SK-N-SH treated with all-trans-retinoic acid at 6 μM for 48 hours (cell line): ENCODE measurements around the gene CBLN3.
A peak's percentile ranks its signal among the peaks of the same experiment; 100 is the strongest.

ENCODE experiments used
- ATAC-seq: fragments of 200-7000 bp; cut with Tn5 transposase; 3 replicates; pipeline ENCODE4 v1.9.1; 2020; ENCODE audit warnings: mild to moderate bottlenecking, moderate library complexity
- ARNTL ChIP-seq: fragments of 450-650 bp; formaldehyde crosslinking; IDR thresholded peaks from 2 replicates; pipeline ENCODE4 v1.5.0; 2020; ENCODE audit warnings: low read depth, mild to moderate bottlenecking, moderate library complexity, borderline replicate concordance
- CREB5 ChIP-seq: fragments of 250-450 bp; sonication (Bioruptor Pico); IDR thresholded peaks from 2 replicates; pipeline ENCODE4 v1.5.1; 2020; ENCODE audit warnings: low read depth, mild to moderate bottlenecking, moderate library complexity
- CSDC2 ChIP-seq: fragments of 250-450 bp; sonication (Bioruptor Pico); IDR thresholded peaks from 2 replicates; pipeline ENCODE4 v1.5.0; 2020; ENCODE audit warnings: mild to moderate bottlenecking, moderate library complexity
- ESRRG ChIP-seq: fragments of 250-450 bp; sonication (Bioruptor Pico); IDR thresholded peaks from 2 replicates; pipeline ENCODE4 v1.6.1; 2021; ENCODE audit warnings: mild to moderate bottlenecking
- GLIS3 ChIP-seq: fragments of 250-450 bp; sonication (Bioruptor Pico); IDR thresholded peaks from 2 replicates; pipeline ENCODE4 v1.5.0; 2020; ENCODE audit warnings: mild to moderate bottlenecking, moderate library complexity
- OSR1 ChIP-seq: fragments of 250-450 bp; sonication (Bioruptor Pico); IDR thresholded peaks from 2 replicates; pipeline ENCODE4 v1.8.0; 2022; ENCODE audit warnings: moderate library complexity, mild to moderate bottlenecking, inconsistent platforms
- POU6F1 ChIP-seq: fragments of 250-450 bp; sonication (Bioruptor Pico); IDR thresholded peaks from 2 replicates; pipeline ENCODE4 v1.8.0; 2021; ENCODE audit warnings: low read depth, mild to moderate bottlenecking, moderate library complexity, borderline replicate concordance
- PPARA ChIP-seq: fragments of 250-450 bp; sonication (Bioruptor Pico); IDR thresholded peaks from 2 replicates; pipeline ENCODE4 v1.5.0; 2020; ENCODE audit warnings: mild to moderate bottlenecking, borderline replicate concordance
- RARB ChIP-seq: fragments of 250-450 bp; sonication (Bioruptor Pico); IDR thresholded peaks from 2 replicates; pipeline ENCODE4 v1.8.0; 2021; ENCODE audit warnings: mild to moderate bottlenecking, moderate library complexity
- SNAI2 ChIP-seq: fragments of 250-450 bp; sonication (Bioruptor Pico); IDR thresholded peaks from 2 replicates; pipeline ENCODE4 v1.5.0; 2020; ENCODE audit warnings: mild to moderate bottlenecking, moderate library complexity
- TCF4 ChIP-seq: fragments of 250-450 bp; sonication (Bioruptor Pico); IDR thresholded peaks from 2 replicates; pipeline ENCODE4 v1.8.0; 2021; ENCODE audit warnings: mild to moderate bottlenecking, moderate library complexity, borderline replicate concordance
- TOX ChIP-seq: fragments of 250-450 bp; sonication (Bioruptor Pico); IDR thresholded peaks from 2 replicates; pipeline ENCODE4 v1.8.0; 2021; ENCODE audit warnings: mild to moderate bottlenecking, moderate library complexity, borderline replicate concordance
- TSHZ2 ChIP-seq: fragments of 250-450 bp; sonication (Bioruptor Pico); IDR thresholded peaks from 2 replicates; pipeline ENCODE4 v1.5.0; 2020; ENCODE audit warnings: mild to moderate bottlenecking, moderate library complexity
- ZFP30 ChIP-seq: fragments of 450-650 bp; formaldehyde crosslinking; IDR thresholded peaks from 2 replicates; pipeline ENCODE4 v1.5.0; 2022; ENCODE audit warnings: mild to moderate bottlenecking, moderate library complexity
- ZNF565 ChIP-seq: fragments of 450-650 bp; formaldehyde crosslinking; conservative IDR thresholded peaks from 2 replicates; pipeline ENCODE4 v1.5.0; 2020; ENCODE audit warnings: low read depth, mild to moderate bottlenecking, moderate library complexity
- ZNF70 ChIP-seq: fragments of 450-650 bp; formaldehyde crosslinking; IDR thresholded peaks from 2 replicates; pipeline ENCODE4 v1.5.0; 2020; ENCODE audit warnings: mild to moderate bottlenecking, moderate library complexity
- ZNF8 ChIP-seq: fragments of 450-650 bp; formaldehyde crosslinking; IDR thresholded peaks from 2 replicates; pipeline ENCODE4 v1.5.0; 2020; ENCODE audit warnings: mild to moderate bottlenecking, moderate library complexity
- TF ChIP-seq, protein P1 (sequence below): fragments of 250-450 bp; sonication (Bioruptor Pico); IDR thresholded peaks from 2 replicates; pipeline ENCODE4 v1.8.0; 2020; ENCODE audit warnings: mild to moderate bottlenecking, moderate library complexity, borderline replicate concordance

CBLN3 gene

GRCh38 chr14:24398653-24399446, 30.6 kb downstream of the CBLN3 start, which contains the start of gene NYNRIN:
NYNRIN (plus strand) TSS chr14:24399003; CDS start chr14:24399247, 244 bp downstream.
- TF ChIP-seq ZNF8 (CRISPR knock-in tag) (no peak), TSHZ2 (CRISPR knock-in tag) (no peak), ZNF70 (no peak), ESRRG (CRISPR knock-in tag) (no peak), SNAI2 (no peak)
- TF ChIP-seq, all 23 proteins: peak for 0
- peak; percentile 83 for ATAC-seq

- ATAC-seq = peak; percentile 8; the same call in 1 of the 3 replicates
- no peak for TF ChIP-seq TCF4 (CRISPR knock-in tag)
- no peak for TF ChIP-seq ESRRG (CRISPR knock-in tag)
These were observed 31.2 kb downstream of the CBLN3 start for GRCh38 chr14:24398293-24398652.

DNA sequence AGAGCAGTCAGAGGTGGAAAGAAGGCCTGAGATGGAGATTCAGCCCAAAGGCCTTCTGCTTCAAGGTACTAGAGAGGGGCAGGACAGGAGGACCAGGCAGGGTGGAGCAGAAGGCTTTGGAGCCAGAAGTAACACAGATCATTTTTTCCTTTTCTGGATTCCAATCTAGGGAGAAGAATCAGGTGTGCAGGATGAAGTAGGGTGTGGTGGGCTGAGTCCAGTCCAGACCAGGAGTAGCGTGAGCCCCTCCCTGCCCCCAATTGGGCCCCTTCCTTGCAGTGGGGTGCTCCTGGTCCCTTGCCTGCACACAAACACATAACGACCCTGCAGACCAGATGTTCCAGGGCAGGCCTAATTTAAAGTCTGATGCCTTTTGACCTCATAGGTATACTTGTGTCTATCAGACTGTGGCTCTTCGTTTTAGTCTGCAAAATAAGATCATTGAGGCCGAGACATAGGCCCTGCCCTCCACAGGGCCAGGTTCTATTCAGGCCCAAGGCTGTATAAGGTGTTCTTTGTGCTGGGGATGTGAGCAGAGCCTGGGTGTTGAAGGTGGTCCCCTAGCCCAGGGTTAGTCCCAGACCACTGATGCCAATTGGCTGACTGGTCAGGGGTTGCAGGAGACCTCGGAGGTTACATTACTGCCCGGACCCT, 31.7 kb downstream of the CBLN3 start:
- ATAC-seq = no peak
- TF ChIP-seq CREB5 (no peak), ZNF565 (CRISPR knock-in tag) (no peak), OSR1 (CRISPR knock-in tag) (no peak), ZFP30 (CRISPR knock-in tag) (no peak)

- TF ChIP-seq TOX (CRISPR knock-in tag) (no peak), GLIS3 (no peak), ESRRG (CRISPR knock-in tag) (no peak), CSDC2 (CRISPR knock-in tag) (no peak), ZNF8 (CRISPR knock-in tag) (no peak), ARNTL (CRISPR knock-in tag) (no peak), OSR1 (CRISPR knock-in tag) (no peak)
- TF ChIP-seq, all 23 proteins: peak for 0
- ATAC-seq = no peak
These were observed 33.6 kb downstream of the CBLN3 start for GRCh38 chr14:24395609-24396582.

DNA sequence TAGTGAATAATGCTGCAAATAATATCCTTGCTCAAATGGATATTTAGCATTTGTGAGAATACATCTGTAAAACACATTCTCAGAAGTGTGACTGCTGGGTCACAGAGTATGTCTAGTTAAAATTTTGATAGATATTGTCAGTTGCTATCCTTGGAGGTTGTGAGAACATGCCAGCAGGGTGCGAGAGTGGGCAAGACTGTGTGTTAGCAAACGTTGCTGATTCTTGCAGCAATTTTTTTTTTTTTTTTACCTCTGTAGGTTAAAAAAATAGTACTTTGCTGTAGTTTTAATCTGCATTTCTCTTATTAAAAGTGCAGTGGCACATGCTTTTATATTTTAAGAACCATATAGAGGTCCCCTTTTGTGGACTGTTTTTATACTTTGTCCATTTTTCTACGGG, 35.2 kb downstream of the CBLN3 start:
- no peak for ATAC-seq
- TF ChIP-seq RARB (CRISPR knock-in tag) (no peak), POU6F1 (CRISPR knock-in tag) (no peak), ZNF8 (CRISPR knock-in tag) (no peak), GLIS3 (no peak), ARNTL (CRISPR knock-in tag) (no peak), PPARA (CRISPR knock-in tag) (no peak), OSR1 (CRISPR knock-in tag) (no peak), ZNF565 (CRISPR knock-in tag) (no peak), ZFP30 (CRISPR knock-in tag) (no peak), TSHZ2 (CRISPR knock-in tag) (no peak), CREB5 (no peak), ZNF70 (no peak)
- TF ChIP-seq, protein P1, sequence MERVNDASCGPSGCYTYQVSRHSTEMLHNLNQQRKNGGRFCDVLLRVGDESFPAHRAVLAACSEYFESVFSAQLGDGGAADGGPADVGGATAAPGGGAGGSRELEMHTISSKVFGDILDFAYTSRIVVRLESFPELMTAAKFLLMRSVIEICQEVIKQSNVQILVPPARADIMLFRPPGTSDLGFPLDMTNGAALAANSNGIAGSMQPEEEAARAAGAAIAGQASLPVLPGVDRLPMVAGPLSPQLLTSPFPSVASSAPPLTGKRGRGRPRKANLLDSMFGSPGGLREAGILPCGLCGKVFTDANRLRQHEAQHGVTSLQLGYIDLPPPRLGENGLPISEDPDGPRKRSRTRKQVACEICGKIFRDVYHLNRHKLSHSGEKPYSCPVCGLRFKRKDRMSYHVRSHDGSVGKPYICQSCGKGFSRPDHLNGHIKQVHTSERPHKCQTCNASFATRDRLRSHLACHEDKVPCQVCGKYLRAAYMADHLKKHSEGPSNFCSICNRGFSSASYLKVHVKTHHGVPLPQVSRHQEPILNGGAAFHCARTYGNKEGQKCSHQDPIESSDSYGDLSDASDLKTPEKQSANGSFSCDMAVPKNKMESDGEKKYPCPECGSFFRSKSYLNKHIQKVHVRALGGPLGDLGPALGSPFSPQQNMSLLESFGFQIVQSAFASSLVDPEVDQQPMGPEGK (CRISPR knock-in tag) = no peak
